Ovary (tissue), 3 donors: ENCODE results near the gene STIP1.

Experiments used
- CTCF ChIP-seq, 3 donors: fragments of 450-650 bp in 2 of 3; fragments of 200-600 bp in 1 of 3; IDR thresholded peaks; one replicate each; pipeline versions ENCODE4 v1.5.1 to v1.8.0; 2016 to 2022; ENCODE audit warnings: antibody characterized with exemption in 3 of 3, mild to moderate bottlenecking in 1 of 3
- POLR2A ChIP-seq: fragments of 450-650 bp; IDR thresholded peaks from one replicate; pipeline ENCODE4 v1.6.1; 2017; ENCODE audit warnings: antibody characterized with exemption, mild to moderate bottlenecking, moderate library complexity
- donor health status: DM: no; HTN: no; CAD: no.

- TF ChIP-seq CTCF (IDR thresholded peaks at IDR 0.05) (no peak), POLR2A (no peak)
These were observed 55.2 kb downstream of the STIP1 start for GRCh38 chr11:64241241-64241490.
